Fibroblast of skin of left quadriceps (primary cell): ENCODE results near the gene ALOX12.
"Not testable (repeated sequence)": the region's sequence is repeated elsewhere in the genome, so short reads cannot be mapped to it uniquely, and the experiment has no call there.

ENCODE experiments used
- DNase-seq, 2 experiments: peaks; one replicate each; pipeline ENCODE4 v3.0.0-alpha.2; 2013; ENCODE audit warnings: low read depth in 2 of 2

ALOX12 gene

DNA sequence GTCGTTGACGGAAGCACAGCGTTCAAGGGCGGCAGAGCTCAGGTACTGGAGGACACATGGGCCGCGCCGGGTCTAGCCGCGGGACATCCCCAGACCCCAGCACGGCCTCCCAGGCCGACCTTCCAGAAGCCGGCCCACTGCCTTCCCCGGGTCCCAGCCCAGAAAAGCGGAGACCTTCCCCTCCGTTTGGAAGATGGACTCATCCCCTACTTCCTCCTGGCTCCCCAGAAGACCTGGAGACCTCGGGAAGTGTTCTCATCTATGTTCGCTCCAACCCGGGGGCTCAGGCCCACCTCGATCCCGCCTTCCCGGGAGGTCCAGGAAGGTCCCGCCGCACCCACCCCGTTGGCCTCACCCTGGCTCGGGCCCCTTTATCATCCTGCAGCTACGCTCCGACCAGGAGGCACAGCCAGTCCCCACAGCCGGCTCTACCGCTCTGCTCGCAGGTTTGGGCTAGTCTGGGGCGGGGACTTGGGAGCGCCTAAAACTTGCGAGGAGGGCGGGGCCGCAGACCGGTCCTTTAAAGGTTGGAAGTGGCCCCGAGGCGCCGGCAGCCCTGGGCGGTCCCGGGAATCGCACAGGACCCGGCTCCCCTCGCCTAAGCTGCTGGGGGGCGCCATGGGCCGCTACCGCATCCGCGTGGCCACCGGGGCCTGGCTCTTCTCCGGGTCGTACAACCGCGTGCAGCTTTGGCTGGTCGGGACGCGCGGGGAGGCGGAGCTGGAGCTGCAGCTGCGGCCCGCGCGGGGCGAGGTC, at the start of gene ALOX12:
Gene ALOX12 (plus strand): TSS at position 550 of the 756 bp plus-strand sequence. CDS start 69 bp downstream, at position 619.
- no peak for DNase-seq

DNA sequence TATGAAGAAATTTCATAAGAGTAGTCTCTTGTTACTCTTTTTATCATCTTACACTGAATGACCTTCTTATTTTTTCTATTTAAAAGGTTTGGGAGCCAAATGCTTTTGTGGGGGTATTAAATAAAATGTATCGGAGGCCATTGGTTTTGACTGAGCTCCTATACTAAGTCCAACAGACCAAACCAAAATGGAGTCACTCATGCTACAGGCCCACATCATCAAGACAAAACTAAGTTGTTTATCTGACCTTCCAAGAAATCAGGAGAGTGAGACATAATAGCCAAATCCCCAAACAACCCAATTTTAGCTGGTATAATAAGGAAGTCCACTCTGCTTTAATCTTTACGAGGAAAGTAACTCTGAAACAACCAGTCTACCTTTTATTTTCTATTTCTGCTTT, 48.1 kb upstream of the ALOX12 start:
- DNase-seq, result no peak

- no peak for DNase-seq
Measured at GRCh38 chr17:6948562-6948961, 47.3 kb upstream of the ALOX12 start.

GRCh38 chr17:6948976-6949375, 46.9 kb upstream of the ALOX12 start:
- DNase-seq, result no peak

- not testable (repeated sequence) for DNase-seq
Measured at GRCh38 chr17:6950938-6951337, 44.9 kb upstream of the ALOX12 start.

GRCh38 chr17:6953689-6954088, 42.2 kb upstream of the ALOX12 start:
- DNase-seq, result no peak

DNA sequence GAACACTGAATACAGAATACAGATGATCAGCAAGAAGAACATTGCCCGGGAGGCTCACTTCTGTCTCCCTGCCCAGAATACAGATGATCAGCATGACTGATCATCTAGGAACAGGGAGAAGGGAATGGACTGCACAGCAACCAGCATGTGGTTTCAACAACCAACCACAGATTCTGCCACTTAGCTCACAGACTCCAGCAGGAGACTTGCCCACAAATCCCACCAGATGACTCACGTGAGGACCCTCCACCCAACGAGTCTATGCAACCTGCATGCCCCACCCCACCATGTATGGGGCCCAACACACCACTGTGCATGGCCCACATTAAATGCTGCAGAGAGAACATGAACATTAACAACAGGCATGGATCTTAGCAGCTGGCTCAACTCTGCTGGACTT, 36.1 kb upstream of the ALOX12 start:
- DNase-seq, result no peak

DNA sequence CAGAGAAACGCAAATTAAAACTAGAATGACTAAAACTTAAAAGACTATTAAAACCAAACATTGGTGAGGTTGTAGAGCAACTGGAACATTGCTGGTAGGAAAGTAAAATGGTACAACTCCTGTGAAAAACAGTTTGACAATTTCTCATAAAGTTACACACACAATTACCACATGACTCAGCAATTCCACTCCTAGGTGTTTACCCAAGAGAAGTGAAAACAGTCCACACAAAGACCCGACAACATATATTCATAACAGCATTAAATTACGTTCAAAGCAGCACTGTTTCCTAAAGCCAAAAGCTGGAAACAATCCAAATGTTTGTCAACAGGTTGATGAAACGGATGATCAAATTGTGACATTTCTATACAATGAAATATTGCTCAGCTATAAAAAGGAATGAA, 26.5 kb upstream of the ALOX12 start:
- no peak for DNase-seq

DNA sequence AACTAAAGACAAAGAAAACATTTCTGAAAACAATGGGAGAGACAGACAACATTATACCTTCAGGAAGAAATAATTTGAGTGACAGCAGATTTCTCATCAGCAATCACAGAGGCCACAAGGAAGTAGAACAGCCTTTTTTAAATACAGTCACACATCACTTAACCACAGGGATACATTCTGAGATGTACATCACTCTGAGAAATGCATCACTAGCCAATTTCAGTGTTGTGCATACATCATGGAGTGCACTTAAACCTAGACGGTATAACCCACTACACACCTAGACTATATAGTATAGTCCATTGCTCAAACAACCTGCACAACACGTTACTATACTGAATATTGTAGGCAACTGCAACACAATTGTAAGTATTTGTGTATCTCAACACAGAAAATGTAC, 24.9 kb upstream of the ALOX12 start:
- no peak for DNase-seq

- DNase-seq, result not testable (repeated sequence)
Measured at GRCh38 chr17:6979440-6979839, 16.4 kb upstream of the ALOX12 start.

GRCh38 chr17:6981426-6981825, 14.4 kb upstream of the ALOX12 start:
- no peak for DNase-seq

DNA sequence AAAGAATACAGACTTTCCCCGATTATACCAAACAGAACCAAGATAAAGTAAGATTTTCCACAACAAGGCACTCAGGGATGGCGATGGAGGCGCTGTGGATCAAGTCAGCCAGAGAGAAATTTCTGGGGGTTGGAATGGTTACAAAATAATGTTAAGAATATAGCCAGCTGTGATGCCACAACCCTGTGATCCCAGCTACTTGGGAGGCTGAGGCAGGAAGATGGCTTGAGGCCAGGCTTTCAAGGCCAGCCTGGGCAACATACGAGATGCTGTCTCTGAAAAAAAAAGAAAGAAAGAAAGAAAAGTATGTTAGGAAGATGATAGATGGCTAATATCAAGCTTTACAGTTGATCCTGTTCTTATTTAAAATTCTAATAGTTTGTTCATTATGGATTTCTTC, 10.6 kb upstream of the ALOX12 start:
- DNase-seq, result no peak

- DNase-seq, result no peak
Measured at GRCh38 chr17:6986676-6987075, 9.2 kb upstream of the ALOX12 start.

DNA sequence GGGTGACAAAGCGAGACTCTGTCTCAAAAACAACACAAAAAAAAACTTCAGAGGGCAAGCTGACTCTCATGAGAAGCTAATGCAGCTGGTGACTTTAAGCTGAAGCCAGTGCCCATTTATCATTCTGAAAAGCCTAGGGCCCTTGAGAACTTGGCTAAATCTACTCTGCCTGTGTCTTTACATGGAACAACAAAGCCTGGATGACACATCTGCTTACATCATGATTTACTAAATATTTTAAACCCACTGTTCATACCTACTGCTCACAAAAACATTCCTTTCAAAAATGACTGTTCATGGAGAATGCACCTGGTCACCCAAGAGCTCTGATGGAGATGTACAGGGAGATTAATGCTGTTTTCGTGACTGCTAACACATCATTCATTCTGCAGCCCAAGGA, 6.1 kb upstream of the ALOX12 start:
- no peak for DNase-seq

DNA sequence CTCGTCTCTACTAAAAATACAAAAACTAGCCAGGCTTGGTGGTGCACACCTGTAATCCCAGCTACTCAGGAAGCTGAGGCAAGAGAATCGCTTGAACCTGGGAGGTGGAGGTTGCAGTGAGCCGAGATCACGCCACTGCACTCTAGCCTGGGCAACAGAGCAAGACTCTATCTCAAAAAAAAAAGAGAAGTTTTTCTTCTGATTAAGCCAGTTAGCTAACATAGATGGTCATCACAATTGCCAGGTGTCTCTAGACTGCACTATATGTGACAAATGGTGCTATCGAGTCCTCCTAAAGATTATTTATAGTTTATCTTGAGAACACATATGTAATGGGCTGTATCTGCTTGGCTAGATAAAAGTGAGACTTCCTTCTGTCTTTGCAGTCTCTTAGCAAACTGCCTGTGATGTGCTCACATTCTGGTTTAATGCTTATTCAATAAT, 2.2 kb upstream of the ALOX12 start:
- not testable (repeated sequence) for DNase-seq

GRCh38 chr17:6994118-6994598, 1.7 kb upstream of the ALOX12 start:
- DNase-seq, result no peak

- DNase-seq, result no peak
Measured at GRCh38 chr17:6994666-6995256, 1.1 kb upstream of the ALOX12 start.

- no peak for DNase-seq
Measured at GRCh38 chr17:6996256-6997011, 585 bp downstream of the ALOX12 start.

DNA sequence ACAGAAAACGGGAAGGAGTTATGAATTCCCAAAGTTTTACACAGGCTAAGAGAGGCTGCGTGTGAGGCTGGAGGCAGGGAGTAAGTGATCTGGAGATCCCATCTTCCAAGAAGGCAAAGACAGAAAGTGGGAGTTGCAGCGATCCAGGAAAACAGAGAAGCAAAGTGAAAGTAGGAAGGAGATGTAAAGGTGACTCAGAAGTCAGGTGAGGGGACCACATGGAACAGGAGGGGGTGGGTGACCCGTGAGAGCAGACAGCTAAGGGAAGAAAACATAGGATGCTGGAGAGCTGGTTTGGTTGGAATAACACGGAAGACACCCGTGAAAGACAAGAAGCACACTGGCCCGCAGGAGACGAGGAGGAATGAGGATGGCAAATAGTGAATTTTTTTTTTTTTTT, 1.3 kb downstream of the ALOX12 start:
- no peak for DNase-seq

DNA sequence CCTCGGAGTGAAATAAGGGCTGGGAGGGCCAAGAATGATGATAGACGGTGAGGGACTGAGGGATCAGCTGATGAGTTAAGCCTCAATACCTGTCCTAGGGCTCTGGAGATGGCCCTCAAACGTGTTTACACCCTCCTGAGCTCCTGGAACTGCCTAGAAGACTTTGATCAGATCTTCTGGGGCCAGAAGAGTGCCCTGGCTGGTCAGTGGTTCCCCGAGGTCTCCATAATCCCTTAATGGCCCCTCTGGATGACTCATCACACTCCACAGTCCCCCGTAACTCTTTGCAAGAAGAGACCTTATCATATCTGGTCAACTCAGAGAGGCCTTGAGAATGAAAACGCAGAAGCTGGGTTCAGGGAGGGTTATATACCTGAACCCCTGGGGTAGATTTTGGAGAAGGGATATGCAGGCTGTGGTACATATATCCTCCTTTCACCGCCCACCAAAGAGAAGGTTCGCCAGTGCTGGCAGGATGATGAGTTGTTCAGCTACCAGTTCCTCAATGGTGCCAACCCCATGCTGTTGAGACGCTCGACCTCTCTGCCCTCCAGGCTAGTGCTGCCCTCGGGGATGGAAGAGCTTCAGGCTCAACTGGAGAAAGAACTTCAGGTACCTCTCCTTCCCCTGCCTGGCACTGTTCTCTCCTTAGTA, 3.1 kb downstream of the ALOX12 start:
- no peak for DNase-seq

- no peak for DNase-seq
Measured at GRCh38 chr17:7001318-7001961, 5.6 kb downstream of the ALOX12 start.
